Measurements from ENCODE around the gene LY6G6C.

Gene LY6G6C

GRCh38 chr6:31721351-31722020 is at the start of gene LY6G6C:
TSS of gene LY6G6C (minus strand) at chr6:31721746. CDS start at chr6:31721679, 67 bp downstream.
- no peak for DNase-seq (ENCODE audit: low read depth)

- DNase-seq (ENCODE audit: low read depth), result no peak
Observed at GRCh38 chr6:31770860-31771259, 49.3 kb upstream of the LY6G6C start.

GRCh38 chr6:31769684-31770371 is 48.3 kb upstream of the LY6G6C start:
- no peak for DNase-seq (ENCODE audit: low read depth)

- no peak for DNase-seq (ENCODE audit: low read depth)
Observed at GRCh38 chr6:31768363-31769257, 47.1 kb upstream of the LY6G6C start.

GRCh38 chr6:31767096-31767645 is 45.6 kb upstream of the LY6G6C start:
- DNase-seq (ENCODE audit: low read depth), result no peak

- DNase-seq (ENCODE audit: low read depth), result no peak
Observed at GRCh38 chr6:31765910-31766794, 44.6 kb upstream of the LY6G6C start.

GRCh38 chr6:31765559-31765909 is 44.0 kb upstream of the LY6G6C start:
- no peak for DNase-seq (ENCODE audit: low read depth)

- no peak for DNase-seq (ENCODE audit: low read depth)
Observed at GRCh38 chr6:31764198-31764597, 42.7 kb upstream of the LY6G6C start.

GRCh38 chr6:31763619-31763940 is 42.0 kb upstream of the LY6G6C start:
- peak; percentile 57 for DNase-seq (ENCODE audit: low read depth)

GRCh38 chr6:31762878-31763618 is 41.5 kb upstream of the LY6G6C start:
- no peak for DNase-seq (ENCODE audit: low read depth)

GRCh38 chr6:31762356-31762755 is 40.8 kb upstream of the LY6G6C start, which contains the start of gene SAPCD1:
TSS of gene SAPCD1 (plus strand) at chr6:31762656. CDS start at chr6:31763055, 399 bp downstream.
- no peak for DNase-seq (ENCODE audit: low read depth)

GRCh38 chr6:31761343-31761742 is 39.8 kb upstream of the LY6G6C start:
- DNase-seq (ENCODE audit: low read depth), result no peak

- DNase-seq (ENCODE audit: low read depth), result no peak
Observed at GRCh38 chr6:31760790-31761189, 39.2 kb upstream of the LY6G6C start.

GRCh38 chr6:31758281-31758680 is 36.7 kb upstream of the LY6G6C start:
- DNase-seq (ENCODE audit: low read depth), result no peak

GRCh38 chr6:31752739-31753319 is 31.3 kb upstream of the LY6G6C start:
- peak; percentile 80 for DNase-seq (ENCODE audit: low read depth)

- no peak for DNase-seq (ENCODE audit: low read depth)
Observed at GRCh38 chr6:31750411-31751022, 29.0 kb upstream of the LY6G6C start.

- DNase-seq (ENCODE audit: low read depth), result no peak
Observed at GRCh38 chr6:31749301-31750036, 27.9 kb upstream of the LY6G6C start.

- no peak for DNase-seq (ENCODE audit: low read depth)
Observed at GRCh38 chr6:31744422-31744821, 22.9 kb upstream of the LY6G6C start.

GRCh38 chr6:31742894-31743293 is 21.3 kb upstream of the LY6G6C start:
- no peak for DNase-seq (ENCODE audit: low read depth)
